Activated gamma-delta T cell treated with anti-CD3 and anti-CD28 coated beads, Interleukin-2, amount 50 U/mL, for 16 hours (primary cell): Measurements from ENCODE around the gene PRKG1.
"Not testable (repeated sequence)": the region's sequence is repeated elsewhere in the genome, so short reads cannot be mapped to it uniquely, and the experiment has no call there.

Experiments
- DNase-seq: peaks from one replicate; pipeline ENCODE4 v3.0.0-alpha.2; 2020; ENCODE audit warnings: low read depth

Gene PRKG1

DNA sequence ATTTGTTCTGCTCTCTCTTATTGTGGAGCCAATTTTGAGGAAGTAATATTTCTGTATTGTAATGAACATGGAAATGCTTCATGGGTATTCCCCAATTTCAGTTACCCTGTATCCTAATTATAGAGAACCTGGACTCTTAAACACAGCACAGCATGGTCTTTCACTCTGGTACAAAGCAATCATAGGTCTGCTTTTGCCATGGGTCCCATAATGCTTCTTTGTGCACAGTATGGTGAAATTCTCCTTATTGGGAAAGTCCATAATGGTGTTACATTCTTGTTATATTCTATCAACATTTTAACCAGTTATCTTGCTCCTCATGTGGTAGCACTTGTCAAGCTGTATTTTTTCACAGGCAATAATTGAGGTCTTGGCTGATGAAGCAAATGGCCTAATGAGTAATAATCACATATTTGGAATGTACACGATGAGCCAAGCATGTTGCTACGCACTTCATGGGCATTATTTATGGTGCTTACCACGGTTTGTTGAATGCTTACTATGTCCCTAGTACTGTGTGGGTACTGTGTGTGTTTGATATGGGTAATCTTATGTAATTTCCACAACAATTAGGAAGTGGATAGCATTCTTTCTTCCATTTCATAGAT, 42.9 kb downstream of the PRKG1 start:
- no peak for DNase-seq

DNA sequence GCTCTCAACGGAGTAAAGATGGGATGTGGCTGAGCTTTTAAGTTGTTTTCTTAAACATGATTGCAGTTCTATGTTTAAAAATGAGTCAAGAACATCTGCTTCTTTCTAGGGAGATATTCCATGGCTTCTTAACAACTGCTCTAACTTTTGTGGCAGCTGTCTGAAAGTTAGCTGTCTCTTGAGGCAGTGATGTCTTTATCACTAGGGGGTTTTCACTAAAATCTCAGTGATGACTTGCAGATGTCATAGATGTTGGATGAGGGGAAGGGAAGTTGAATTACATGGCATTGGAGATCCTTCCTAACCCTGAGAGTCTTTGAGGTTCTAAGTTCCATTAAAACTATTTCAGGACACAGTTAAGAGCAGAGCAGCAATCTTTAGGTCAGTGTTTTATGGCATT, 43.5 kb downstream of the PRKG1 start:
- DNase-seq: no peak

DNA sequence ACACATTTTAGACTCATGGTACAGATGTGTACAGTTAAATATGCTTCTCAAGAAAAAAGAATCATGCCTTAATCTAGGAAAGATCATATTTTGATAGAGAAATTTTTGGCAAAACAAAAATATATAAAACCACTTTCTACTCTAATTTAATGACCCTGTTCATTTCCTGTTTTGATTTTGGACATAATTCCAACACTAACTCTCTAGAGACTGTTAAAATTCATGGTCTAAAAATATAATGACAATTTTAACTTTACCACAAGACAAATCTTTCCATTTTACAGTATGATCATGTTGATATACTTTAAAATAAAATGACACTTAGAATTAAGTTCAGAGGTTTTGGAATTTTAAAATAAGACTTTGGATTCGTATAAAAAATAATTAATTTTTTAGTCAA, 45.2 kb downstream of the PRKG1 start:
- DNase-seq: no peak

DNA sequence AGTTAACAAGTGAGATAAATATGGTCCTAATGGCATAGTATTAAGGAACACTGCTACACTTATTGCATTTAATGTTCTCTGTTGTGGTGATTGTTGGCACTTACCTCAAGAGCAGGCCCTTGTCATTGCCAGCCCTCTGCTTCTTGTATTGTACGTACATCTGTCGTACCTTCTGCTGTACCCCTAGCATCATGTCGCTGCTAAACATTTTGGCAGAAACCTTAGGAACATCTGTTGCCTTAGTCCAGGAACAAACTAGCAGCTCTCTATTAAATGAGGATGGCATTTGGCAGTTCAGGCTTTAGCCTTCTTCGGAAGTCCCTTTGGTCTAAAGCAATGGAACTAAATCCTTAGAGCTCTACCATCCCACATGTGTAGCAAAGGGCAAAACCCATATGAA, 47.6 kb downstream of the PRKG1 start:
- no peak for DNase-seq

DNA sequence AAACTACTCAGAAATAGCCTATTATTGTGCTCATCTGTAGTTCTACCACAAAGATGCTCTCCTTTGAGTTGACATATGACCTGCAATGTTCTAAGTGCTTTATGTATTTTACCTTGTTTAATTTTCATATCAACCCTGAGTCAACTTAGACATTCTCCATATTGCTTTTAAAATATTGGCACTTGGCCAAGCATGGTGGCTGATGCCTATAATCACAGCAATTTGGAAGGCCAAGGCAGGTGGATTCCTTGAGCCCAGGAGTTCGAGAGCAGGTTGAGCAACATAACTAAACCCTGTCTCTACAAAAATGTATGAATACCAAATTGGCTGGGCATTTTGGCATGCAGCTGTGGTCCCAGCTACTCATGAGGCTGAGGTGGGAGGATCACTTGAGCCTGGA, 50.6 kb downstream of the PRKG1 start:
- DNase-seq: no peak

DNA sequence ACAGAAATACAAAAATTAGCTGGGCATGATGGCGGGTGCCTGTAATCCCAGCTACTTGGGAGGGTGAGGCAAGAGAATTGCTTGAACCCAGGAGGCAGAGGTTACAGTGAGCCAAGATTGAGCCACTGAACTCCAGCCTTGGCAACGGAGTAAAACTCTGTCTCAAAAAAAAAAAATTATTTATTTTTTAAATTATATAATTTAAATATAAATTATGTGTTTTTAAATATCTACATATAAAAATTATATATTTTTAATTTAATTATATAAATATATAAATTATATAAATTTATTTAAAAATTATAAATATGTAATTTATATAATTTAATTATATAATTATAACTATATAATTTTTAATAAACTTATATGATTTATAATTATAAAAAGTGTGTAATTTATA, 51.2 kb downstream of the PRKG1 start:
- no peak for DNase-seq

DNA sequence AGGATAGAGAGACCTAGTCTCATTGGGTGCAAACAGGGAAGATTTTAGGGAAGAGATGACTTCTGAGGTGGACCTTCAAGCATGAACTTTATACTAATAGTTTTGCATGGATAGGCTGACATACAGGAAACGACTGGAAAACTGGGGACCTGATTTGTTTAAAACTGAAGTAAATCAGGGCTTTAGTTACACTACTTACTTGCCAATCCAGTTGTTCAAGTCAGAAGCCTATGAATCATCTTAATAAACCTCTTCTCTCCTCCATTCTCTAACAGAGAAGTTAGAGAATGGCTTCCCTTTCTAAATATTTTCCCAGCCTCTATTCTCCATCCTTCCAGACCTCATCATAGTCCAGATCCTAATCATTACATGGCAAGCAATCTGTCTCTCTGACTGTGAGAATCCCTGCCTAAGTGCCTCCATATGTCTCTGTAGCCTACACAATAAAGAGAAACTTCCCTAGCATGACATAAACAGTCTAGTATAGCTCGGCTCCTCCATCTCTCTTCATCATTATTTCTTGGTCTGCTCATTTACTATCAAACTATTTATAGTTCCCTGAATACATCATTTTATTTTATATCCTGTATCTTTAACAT, 55.8 kb downstream of the PRKG1 start:
- DNase-seq: no peak

DNA sequence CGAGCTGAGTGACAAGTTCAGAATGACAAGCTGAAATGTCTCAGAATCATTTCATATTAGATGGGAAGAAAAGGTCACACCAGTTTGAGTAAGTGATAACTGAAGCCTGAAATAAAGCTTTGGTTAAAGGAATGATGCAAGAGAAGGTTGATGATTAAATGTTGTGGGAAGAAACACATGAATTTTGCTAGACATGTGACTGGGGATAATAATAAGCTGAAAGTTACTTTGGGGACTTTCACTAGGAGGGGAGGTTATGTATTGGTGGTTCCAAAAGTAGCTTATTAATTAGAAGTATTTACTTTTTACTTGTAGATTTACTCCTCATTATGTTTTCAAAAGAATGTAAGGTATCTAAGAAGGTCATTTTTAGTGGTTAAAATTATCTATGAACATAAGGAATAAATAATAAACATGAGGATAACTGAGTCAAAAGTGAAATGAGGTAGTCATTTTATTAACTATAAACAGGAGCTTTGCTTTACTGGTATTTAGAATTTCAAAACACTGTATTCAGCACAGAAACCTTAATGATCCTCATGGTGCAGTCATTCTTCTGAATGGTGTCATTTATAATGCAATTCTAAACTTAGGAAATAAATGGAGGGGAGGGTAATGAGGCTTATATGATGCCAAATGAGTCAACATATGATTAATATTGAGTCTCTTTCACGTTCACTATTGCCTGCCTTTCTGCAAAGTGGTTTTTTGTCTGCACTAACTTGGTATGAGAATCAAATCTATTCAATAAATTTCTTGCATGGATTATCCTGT, 63.7 kb downstream of the PRKG1 start:
- no peak for DNase-seq

DNA sequence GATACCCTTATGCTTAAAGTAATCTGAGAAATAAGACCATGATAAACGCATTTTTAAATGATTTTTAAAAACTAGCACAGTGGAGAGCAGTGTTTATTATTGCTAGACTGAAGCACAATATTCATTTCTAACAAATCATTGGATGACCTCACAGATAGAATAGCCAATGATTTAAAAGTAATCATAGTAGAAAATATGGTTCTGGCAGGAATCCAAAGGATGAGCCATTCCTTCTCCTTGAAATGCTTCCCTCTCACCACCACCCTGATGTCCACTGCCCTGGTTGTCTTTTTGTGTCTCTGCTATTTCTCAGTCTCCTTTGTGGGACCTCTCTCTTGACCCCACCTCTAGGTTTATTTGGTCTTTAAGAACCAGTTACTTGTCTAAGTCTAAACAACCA, 64.9 kb downstream of the PRKG1 start:
- DNase-seq: no peak

DNA sequence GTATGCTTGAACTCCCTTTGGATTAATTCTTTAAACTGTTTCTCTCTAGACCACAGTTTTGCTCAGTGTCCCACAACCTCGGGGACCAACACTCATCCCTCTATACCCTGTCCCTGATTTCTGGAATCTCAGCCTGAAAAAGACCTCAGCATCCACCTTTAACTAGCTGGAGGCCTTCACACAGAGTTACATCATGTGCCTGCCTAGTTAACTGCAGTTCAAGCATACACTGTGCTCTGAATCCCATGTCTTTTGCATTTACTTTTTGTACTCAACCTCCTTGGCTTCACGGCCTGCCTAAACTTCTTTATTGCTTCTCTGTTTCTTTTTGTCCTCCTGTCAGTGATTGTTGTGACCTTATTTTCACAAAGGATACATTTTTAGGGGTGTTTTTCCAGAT, 66.7 kb downstream of the PRKG1 start:
- DNase-seq: no peak

DNA sequence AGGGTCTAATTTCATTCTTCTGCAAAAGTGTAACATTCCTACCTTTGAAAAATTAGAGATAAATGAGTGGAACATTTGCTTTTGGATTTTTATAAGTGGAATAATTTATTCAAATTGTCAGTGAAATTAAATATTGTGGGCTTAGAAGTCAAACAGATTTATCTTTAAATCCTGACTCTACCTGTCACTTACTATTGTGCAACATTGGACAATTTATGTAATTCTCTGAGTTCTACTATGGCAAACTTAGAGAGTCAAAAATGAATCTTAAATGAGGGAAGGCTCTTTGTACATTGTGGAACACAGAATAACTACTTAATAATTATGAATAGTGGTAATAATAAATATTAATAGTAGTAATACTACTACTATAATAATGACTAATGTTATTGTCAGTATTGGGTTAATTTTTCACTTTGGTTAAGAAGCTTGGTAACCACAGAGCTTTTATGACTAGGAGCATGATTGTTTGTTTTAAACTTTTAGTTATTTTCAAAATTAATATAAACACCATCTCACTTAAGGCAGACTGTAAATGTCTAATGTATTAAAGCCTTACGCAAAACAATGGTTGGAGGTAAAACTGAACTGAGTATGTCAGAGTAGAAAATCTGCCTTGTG, 70.0 kb downstream of the PRKG1 start:
- DNase-seq: no peak

DNA sequence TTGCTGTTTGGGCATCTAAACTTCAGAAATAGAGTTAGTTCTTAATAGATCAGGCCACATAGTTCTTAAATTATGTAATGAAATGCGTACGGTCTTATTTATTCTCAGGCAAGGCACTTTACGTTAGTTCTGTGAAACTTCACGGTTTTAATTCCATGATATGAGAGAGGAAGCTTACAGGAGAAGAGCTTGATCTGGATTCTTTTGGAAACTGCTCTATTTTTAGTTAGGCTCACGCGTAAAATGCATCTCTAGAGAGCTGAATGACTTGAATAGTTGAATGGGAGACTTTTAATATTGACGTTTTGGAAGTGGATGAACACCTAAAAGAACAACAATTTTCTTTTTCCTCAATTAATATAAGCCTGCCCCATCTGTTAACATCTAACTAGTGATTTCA, 71.1 kb downstream of the PRKG1 start:
- DNase-seq: no peak

DNA sequence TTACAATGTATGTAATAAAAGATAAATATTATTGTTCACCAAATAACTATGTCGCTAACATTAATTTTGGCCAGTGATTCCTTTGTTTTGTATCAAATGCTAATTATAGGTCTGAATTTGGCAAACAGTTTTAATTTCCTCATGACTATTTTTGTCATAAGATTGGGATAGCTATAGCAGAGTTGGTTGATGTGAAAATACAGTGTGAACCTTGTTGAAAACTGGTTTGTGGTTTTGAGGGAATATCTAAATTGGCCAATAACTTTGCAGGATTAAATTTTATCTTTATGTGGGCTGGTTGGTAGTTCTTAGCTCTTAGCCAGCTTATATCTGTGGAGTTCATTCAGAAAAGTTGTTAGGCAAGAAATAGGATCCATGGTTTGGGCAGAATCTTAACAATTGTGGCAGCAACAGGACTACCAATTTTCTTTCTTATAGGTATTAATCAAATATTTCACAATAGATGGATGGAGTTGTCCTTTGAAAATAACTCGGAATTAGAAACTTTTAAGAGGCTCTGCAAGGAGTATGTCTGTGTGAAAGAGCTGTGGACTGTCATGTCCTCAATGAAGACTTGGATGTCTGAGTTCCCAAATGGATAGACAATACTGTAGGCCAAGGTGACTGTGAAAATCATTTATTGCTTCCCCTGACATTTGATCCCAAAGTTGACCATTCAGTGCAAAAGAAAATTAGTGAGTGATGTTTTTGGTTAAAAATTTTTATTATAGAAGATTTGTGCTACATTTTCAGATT, 73.5 kb downstream of the PRKG1 start:
- no peak for DNase-seq

DNA sequence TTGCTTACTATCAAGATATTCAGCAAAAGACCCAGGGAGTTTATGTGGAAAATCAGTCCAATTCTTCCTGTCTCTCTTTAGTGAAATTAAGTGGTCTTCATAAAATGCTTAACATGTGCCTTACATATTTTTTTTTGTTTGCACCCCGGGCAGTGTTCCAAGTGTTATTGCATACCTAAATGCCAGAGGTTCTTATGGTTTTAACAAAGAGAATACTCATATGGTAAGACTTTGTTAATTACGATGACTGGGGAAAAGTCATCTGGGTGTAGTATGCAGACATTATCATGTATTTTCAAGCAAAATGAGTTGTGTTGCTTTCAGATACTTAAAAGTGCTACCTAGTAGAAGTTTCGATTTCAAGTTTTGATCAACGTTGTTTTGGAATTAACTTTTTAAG, 82.6 kb downstream of the PRKG1 start:
- DNase-seq: no peak

DNA sequence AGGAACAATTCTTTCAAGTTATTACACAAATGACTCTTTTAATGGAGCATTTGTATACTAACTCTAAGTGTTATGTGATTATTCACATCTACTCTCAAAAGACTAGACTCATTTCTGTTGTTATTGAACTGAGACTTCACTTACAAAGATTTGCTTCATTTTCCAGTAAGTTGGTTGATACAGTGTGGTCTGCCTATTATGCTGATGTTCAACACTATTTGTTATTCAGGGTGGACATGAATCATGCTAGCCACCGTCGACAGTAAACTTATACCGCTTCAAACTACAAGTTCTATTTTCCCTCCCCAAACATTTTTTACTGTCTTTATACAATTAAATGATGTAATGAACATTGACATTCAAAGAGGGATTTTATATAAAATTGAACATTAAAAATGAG, 84.5 kb downstream of the PRKG1 start:
- no peak for DNase-seq

DNA sequence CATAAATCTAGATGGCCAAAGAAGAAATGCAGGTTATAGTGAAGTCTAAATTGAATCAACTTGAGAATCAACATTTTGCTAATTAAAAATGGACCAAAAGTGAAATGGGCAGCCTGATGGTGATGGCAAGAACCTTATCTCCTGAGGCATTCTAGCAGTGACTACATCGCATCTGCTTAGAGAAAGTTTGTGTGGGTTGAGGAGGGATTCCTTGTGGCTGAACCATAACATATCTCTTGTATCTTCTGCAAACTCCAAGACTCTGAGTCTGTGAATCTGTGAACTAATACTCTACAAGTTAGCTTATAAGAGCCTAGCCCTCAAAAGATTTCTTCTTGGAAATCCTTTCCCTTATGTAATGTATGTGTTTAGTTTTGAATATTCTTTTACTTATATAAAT, 85.6 kb downstream of the PRKG1 start:
- no peak for DNase-seq

DNA sequence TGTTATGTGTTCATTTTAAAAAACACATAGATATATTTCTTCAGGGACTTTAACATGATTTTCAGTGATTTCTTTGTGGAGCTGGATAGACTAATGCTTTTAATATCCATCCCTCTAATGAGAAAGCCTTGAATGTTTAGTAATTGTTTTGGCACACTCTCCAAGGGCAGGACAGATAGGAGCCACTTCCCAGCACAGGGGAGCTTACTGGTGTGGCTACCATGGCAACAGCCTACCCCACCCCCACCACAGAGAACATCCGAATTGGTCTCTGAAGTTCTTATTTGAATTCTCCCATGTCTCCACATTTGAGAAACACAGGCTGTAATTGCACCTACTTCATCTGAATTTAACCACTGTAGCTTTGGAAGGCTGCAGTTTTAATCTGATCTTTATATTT, 87.7 kb downstream of the PRKG1 start:
- no peak for DNase-seq

DNA sequence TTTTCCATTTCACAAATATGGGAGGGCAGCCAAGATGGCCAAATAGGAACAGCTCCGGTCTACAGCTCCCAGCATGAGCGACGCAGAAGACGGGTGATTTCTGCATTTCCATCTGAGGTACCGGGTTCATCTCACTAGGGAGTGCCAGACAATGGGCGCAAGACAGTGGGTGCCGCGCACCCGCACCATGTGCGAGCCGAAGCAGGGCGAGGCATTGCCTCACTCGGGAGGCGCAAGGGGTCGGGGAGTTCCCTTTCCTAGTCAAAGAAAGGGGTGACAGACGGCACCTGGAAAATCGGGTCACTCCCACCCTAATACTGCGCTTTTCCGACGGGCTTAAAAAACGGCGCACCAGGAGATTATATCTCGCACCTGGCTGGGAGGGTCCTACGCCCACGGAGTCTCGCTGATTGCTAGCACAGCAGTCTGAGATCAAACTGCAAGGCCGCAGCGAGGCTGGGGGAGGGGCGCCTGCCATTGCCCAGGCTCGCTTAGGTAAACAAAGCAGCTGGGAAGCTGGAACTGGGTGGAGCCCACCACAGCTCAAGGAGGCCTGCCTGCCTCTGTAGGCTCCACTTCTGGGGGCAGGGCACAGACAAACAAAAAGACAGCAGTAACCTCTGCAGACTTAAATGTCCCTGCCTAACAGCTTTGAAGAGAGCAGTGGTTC, 89.2 kb downstream of the PRKG1 start:
- not testable (repeated sequence) for DNase-seq

DNA sequence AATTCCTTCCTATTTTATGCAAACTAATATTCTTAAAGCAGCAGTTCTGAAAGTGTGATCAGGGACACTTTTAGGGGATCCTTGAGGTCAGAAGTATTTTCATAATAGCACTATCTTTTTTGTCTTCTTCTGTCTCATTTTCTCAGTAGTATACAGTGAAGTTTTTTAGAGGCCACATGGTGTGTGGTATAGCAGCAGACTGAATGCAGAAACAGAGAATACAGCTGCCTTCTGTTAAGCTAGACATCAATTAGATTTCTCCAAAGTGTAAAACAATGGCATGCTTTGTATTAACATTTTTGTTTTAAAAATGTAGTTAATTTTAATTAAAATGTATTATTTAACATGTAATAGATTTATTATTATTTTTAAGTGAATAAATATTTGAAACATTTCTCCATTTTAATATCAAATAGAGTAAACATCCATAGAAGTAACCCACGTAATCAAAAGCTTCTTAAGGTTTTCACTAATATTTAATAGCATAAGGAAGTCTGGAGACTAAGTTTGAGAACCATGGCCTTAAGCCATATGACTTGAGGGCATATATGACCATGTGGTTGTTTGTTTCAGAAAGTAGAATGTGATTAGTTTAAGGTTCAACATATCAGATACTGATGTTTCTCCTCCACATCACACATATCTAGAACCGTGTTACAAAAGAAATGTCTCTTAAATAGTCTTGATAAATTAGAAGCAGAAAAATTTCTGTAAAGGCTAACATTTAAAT, 94.0 kb downstream of the PRKG1 start:
- DNase-seq: no peak

DNA sequence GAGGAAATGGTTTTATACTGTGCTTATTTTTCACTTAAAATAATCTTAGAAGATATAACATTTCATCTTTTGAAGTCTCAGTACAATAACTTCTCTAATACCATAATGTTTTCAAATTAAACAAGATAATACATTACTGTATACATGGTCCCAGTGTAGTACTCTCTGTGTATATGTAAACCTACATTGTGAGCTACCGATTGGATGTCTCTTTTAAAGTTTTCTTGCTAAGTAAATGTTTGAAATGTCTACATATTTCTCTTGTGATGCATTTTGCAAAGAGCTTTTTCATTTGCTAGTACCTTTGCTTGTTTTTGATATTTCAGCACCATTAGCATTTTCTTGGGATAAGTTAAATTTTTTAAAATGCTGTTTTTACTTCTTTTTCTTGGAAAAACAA, 94.8 kb downstream of the PRKG1 start:
- DNase-seq: no peak

DNA sequence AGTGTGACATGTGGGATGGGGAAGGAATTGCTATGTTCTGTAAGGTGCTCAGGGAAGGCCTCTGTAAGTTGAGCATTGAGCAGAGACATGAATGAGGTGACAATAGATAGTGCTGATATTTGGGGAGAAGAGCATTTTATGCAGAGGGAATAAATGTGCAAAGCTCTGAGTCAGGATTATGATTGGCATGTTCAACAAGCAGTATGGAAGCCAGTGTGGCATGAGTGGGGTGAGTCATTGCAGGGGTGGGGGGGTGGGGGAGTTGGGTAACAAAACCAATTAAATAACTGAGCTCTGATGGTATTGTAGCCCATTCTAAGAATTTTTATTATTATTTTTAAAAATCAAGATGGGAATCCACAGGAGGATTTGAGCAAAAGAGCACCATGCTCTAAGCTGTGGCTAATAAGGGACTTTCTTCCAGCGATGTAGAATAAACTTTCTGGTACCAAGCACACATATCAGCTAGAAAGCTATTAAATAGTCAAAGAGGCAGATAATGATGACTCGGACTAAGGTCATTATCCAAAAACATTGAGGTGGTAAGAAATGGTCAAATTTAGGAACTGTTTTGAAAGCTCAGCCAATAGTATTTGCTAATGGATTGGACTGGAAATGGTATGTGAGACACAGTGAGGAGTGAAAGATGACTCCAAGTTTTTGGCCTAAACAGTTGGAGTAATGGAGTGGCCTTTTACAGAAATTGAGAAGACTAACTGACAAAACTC, 96.4 kb downstream of the PRKG1 start:
- no peak for DNase-seq
